ENCODE results near the gene GRM5. TPM values are rescaled to one million over a fixed set of nuclear protein-coding genes. Genes with fewer than 3 reads are reported as not detected.
"Not testable (repeated sequence)": the region's sequence is repeated elsewhere in the genome, so short reads cannot be mapped to it uniquely, and the experiment has no call there.

GRM5 gene
- total RNA-seq, 2 donors from 2014 or later, result not detected

GRCh38 chr11:89000852-89001251, 64.9 kb downstream of the GRM5 start:
- intact Hi-C loops (cut with DNase I, micrococcal nuclease); DNase-seq; ATAC-seq: not testable (repeated sequence)

GRCh38 chr11:88979641-88980040, 86.1 kb downstream of the GRM5 start:
- no peak for ATAC-seq
- intact Hi-C loops (cut with DNase I, micrococcal nuclease), result no loop called here
- DNase-seq, result no peak

DNA sequence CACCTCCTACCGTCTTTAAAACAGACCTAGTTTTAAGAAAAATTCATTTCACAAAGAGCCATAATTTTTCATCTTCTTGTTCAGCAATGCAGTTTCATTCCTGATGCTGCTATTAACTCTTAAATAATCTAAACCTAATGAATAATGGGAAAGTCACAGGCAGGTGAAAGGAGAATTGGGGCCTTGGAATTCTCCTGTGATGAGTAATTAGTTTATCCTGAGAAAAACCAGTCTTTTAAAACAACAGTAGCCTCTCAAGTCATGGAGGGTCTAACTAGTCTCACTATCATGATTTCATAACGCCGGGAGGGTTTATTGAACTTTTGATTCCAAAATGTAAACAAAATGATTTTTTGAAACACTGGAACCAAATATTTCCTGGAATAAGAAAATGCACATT, 86.8 kb downstream of the GRM5 start:
- intact Hi-C loops (cut with DNase I, micrococcal nuclease), result not testable (repeated sequence)

GRCh38 chr11:88975441-88975840, 90.3 kb downstream of the GRM5 start:
- not testable (repeated sequence) for ATAC-seq

More for the DNA sequence above, 86.8 kb downstream of the GRM5 start:
- ATAC-seq, DNase-seq: not testable (repeated sequence)

GRCh38 chr11:88972210-88972609, 93.6 kb downstream of the GRM5 start:
- ATAC-seq (no peak), DNase-seq (no peak)
- intact Hi-C loops (cut with DNase I, micrococcal nuclease), result no loop called here

More at GRCh38 chr11:88975441-88975840, 90.3 kb downstream of the GRM5 start:
- DNase-seq; intact Hi-C loops (cut with DNase I, micrococcal nuclease): not testable (repeated sequence)

DNA sequence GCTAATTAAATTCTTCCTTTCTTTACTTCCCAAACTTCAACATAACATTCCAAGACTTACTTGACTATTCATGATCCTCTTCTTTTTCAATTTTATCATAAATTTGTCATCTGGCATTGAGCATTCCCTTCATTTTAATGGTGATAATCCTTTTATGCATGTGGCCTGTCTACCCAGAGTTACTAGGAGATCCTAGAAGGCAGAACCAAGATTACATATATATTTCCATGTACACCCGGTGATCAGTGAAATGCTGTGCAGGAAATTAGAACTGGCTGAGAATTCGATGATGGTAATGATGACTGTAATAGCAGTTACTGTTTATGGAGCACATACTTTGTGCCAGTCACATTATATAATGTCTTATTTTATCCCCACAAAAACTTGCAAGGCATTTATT, 104.2 kb downstream of the GRM5 start:
- intact Hi-C loops (cut with DNase I, micrococcal nuclease); DNase-seq; ATAC-seq: not testable (repeated sequence)

DNA sequence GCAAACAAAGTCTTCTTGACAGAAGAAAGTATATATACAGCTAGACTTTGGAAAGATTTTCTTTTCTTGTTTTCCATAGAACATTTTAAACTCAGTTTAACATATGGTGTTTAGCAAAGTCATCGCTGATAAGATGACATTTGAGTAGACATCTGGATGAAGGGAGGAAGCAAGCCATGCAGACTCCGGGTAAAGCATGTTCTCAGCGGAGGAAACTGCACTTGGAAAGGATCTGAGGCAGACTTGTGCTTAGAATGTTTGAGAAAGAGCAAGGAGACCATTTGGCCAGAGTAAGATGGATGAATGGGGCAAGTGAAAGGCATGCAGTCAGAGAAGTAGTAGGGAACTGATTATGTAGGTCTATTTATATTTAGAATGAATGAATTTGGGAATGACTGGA, 105.9 kb downstream of the GRM5 start:
- intact Hi-C loops (cut with DNase I, micrococcal nuclease); ATAC-seq; DNase-seq: not testable (repeated sequence)

GRCh38 chr11:88950975-88951374, 114.8 kb downstream of the GRM5 start:
- DNase-seq (no peak), ATAC-seq (no peak)
- intact Hi-C loops (cut with DNase I, micrococcal nuclease), result no loop called here

DNA sequence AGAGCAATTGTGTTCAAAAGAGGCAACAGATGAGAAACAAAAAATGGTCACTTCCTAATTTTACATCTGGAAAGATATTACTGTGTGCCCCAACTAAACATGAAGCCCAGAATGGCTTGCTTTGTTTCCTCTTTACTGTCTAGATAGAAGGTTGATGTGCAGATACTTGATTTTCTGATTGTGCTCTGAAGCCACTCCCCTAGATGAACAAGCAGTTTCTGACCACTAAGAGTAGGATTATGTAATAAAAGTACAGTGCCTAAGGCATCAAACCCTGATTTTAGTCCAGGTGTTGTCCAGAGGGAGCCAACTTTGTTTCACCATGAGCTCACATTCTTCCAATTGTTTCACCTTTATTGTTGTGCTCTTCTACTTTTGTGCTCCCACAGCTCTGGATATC, 116.9 kb downstream of the GRM5 start:
- not testable (repeated sequence) for ATAC-seq

DNA sequence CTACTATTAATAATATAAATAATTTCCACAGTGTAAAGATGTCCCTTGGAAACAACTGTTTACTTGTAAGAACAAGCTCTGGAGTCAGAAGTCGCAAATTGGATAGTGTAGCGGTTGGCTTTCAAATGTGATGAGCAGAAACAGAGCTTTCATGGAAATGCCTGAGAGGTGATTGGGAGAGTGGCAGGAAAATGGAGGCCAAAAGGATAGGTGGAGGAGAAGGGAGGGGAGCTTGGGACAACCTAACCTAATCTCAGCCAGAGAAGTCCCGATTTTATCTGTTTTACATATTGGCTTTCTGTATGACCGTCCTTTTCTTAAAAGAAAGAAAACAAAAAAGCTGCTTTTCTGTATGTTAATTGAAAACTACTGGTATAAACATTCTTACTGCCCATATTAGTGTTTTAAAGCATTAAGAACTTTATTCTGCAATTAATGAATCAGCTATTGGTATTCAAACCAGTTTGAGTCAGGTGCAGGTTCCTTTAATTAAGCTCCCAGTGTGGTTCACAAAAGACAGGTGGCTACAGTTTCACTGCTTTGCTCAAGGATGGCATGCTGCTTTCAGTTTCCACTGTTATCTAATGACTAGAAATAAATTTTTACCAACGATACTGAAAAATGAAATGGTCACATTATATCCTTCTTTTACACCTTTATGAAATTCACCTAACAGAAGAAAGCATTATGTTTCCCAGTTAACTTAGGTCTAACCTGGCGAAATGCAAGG, 117.8 kb downstream of the GRM5 start:
- ATAC-seq; intact Hi-C loops (cut with DNase I, micrococcal nuclease); DNase-seq: not testable (repeated sequence)

More for the DNA sequence above, 116.9 kb downstream of the GRM5 start:
- DNase-seq; intact Hi-C loops (cut with DNase I, micrococcal nuclease): not testable (repeated sequence)

GRCh38 chr11:88929665-88930064, 136.1 kb downstream of the GRM5 start:
- intact Hi-C loops (cut with DNase I, micrococcal nuclease); DNase-seq; ATAC-seq: not testable (repeated sequence)

DNA sequence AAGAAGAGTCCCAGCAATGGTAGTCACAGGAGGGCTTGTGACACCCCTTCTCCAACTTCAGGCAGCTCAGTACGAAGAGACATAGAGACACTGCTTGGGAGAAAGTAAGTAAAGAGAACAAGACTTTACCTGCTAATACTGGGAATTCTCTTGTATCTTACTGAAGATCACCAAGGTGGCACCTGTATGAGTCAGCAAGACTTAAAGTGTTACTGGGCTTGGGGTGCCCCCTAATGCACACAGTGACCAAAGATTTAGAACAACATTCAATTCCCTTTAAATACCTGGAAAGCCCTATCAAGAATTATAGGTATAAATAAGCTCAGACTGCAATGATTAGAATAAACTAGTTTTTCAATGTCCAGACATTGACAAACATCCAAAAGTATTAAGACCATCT, 148.7 kb downstream of the GRM5 start:
- DNase-seq; intact Hi-C loops (cut with DNase I, micrococcal nuclease); ATAC-seq: not testable (repeated sequence)

DNA sequence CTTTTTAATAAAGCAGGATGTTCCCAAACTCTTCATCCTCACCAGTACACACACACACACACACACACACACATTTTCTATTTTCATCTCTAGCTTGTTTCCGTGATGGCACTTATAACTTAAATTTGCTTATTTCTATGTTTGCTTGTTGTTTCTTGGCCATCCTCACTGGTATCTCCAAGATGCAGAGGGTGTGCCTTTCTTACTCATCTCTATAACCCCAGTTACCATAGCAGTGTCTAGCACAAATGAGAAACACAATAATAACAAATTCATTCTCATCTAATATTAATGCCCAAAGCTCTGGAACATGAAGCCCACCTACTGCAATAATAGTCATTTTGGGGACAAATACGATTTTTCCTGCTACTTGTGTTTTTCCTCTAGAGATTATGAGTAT, 156.3 kb downstream of the GRM5 start:
- intact Hi-C loops (cut with DNase I, micrococcal nuclease), result no loop called here
- ATAC-seq (no peak), DNase-seq (no peak)

- ATAC-seq; DNase-seq; intact Hi-C loops (cut with DNase I, micrococcal nuclease): not testable (repeated sequence)
Observed at GRCh38 chr11:88901436-88901835, 164.3 kb downstream of the GRM5 start.

DNA sequence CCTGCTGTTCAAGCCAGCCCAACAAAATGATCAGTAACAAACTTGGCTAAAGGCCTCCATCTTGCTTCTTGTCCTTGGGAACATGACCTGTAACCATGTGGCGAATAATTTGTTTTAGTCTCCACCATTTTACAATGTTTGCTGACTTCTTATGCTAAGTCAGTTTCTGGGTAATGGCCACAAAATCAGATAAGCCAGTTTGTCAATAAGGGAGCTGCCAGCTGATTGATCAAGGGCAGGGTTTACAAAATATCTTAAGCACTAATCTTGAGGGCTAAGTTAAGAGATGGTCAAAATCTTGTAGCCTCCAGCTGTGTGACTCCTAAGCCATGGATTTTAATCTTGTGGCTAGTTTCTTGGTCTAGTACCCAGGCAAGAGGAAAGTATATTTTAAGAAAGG, 176.9 kb downstream of the GRM5 start:
- intact Hi-C loops (cut with DNase I, micrococcal nuclease); ATAC-seq; DNase-seq: not testable (repeated sequence)

DNA sequence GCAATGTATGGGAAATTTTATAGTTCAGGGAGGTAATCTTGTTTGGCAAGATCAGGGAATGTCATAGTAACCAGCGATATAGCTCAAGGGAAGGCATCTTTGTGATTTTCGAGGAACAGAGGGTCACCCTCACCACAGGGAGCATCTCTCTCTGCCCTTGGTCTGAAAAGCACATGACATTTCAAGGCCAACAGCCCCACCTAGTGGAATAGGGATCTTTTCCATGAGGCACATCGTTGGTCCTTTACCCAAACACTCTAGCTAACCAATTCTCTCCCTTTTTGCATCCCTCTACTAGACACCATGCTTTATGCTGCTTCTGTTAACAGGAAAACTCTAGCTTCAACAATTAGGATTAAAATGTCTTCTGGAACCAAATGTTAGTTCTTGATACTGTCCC, 179.0 kb downstream of the GRM5 start:
- DNase-seq, result peak in 1 of 2 donors; percentile 25
- intact Hi-C loops (cut with DNase I, micrococcal nuclease), result no loop called here
- ATAC-seq, result peak; percentile 59

GRCh38 chr11:88882800-88883199, 183.0 kb downstream of the GRM5 start:
- ATAC-seq; intact Hi-C loops (cut with DNase I, micrococcal nuclease): not testable (repeated sequence)

GRCh38 chr11:88861618-88862017, 204.2 kb downstream of the GRM5 start:
- no peak for DNase-seq
- ATAC-seq, result peak; percentile 59
- intact Hi-C loops (cut with DNase I, micrococcal nuclease), result no loop called here

More at GRCh38 chr11:88882800-88883199, 183.0 kb downstream of the GRM5 start:
- not testable (repeated sequence) for DNase-seq

GRCh38 chr11:88860431-88860830, 205.4 kb downstream of the GRM5 start:
- ATAC-seq; DNase-seq; intact Hi-C loops (cut with DNase I, micrococcal nuclease): not testable (repeated sequence)

DNA sequence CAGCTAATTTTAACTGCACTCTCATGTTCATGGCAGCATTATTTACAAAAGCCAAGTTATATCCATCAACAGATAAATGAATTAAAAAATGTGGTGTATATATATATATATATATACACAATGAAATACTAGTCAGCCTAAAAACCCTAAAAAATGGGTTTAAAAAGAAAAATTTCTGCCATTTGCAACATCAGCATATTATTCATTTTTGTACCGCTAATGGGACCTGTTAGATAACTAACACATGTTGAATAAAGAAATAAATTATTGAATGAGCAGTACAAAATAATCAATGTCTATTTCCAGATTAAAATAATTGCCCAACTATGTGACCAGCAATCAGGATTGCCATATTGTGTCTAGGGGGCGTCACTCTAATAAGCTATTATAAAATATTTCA, 211.8 kb downstream of the GRM5 start:
- ATAC-seq; intact Hi-C loops (cut with DNase I, micrococcal nuclease); DNase-seq: not testable (repeated sequence)
